ENCODE measurements around the gene CIBAR2.
"Not testable (repeated sequence)": the region's sequence is repeated elsewhere in the genome, so short reads cannot be mapped to it uniquely, and the experiment has no call there.

The CIBAR2 gene

DNA sequence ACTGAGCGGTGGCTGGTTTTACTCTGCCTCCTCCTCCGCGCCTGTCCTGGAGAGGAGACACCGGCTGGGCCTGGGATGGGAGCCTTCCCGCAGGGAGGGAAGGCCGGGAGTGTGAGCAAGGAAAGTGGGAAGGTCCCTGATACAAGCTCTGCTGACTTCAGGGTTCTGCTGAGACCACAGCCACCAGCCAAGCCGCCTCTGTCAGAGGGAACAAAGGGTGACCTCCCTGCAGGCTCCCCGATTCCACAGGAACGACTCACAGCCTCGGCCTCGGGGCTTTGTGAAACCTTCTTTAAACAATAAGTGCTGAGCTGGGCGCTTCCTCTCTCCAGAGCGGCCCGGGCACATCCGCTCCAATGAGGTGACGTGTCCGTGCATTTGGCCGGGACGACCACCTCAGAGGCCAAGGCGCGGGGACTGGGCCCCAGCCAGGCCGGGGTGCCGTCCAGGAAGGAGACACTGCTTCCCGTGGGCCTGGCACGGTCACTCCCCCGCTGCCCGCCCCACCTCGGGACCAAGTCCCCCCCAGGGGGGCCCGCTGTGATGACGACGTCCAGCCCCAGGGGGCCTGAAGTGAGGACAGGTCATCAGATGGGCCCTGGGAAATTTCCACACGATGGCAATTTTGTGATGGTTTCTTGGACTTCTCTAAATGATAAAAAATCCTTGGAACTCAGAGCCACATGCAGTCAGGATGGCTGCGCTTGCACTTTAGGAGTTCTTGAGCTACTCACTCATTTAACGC lies 11.8 kb upstream of the CIBAR2 start:
- H3K9ac ChIP-seq (ENCODE audit: low read depth, low read length), result no peak overlapping the region
- peaks cover 4% of the 10 kb centered on the region for H3K4me1 ChIP-seq (ENCODE audit: control insufficient read depth, insufficient read depth, low read length)
- H3K27me3 ChIP-seq (ENCODE audit: control insufficient read depth, insufficient read depth, low read length), result peaks cover 4% of the 10 kb centered on the region
- no peaks in the 10 kb centered on the region for H3K9me3 ChIP-seq (ENCODE audit: control insufficient read depth, insufficient read depth, low read length)
- H3K4me3 ChIP-seq (ENCODE audit: low read depth, low read length), result no peak overlapping the region
- no peaks in the 10 kb centered on the region for H3K36me3 ChIP-seq (ENCODE audit: control insufficient read depth, insufficient read depth, low read length)

DNA sequence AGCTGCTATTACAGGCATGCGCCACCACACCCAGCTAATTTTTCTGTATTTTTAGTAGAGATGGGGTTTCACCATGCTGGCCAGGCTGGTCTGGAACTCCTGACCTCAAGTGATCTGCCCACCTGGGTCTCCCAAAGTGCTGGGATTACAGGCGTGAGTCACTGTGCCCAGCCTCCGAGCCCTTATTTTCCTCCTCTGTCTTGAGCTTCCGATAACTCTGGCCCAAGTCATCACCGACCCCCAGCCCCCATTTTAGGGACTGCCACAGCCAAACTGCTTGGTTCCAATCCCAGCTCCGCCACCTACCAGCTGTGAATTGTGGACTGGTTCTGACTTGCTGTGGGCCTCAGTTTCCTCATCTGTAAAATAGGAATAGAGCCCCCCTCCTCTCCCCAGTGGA lies 11.2 kb upstream of the CIBAR2 start:
- H3K9me3 ChIP-seq (ENCODE audit: control insufficient read depth, insufficient read depth, low read length); H3K4me1 ChIP-seq (ENCODE audit: control insufficient read depth, insufficient read depth, low read length); H3K27me3 ChIP-seq (ENCODE audit: control insufficient read depth, insufficient read depth, low read length); H3K4me3 ChIP-seq (ENCODE audit: low read depth, low read length); H3K9ac ChIP-seq (ENCODE audit: low read depth, low read length); H3K36me3 ChIP-seq (ENCODE audit: control insufficient read depth, insufficient read depth, low read length): not testable (repeated sequence)

DNA sequence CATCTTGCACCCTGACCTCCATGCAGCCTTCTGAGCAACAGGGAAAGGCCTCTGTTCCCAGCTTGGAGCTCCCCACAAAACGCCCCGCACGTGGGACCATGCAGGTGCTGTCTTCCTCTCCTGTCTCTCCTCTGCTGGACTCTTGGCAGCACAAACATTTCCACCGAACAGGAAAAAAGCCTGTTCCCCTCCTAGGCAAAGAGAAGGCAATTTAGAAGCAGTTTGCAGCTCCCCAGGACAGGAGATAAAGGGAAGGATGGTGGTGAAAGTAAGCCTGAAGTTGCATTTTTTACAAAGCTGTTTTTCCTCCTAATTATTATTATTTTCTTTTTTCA lies 7.7 kb upstream of the CIBAR2 start:
- H3K4me3 ChIP-seq (ENCODE audit: low read depth, low read length), result no peak overlapping the region
- H3K9me3 ChIP-seq (ENCODE audit: control insufficient read depth, insufficient read depth, low read length), result no peaks in the 10 kb centered on the region
- H3K36me3 ChIP-seq (ENCODE audit: control insufficient read depth, insufficient read depth, low read length), result no peaks in the 10 kb centered on the region
- H3K9ac ChIP-seq (ENCODE audit: low read depth, low read length), result no peak overlapping the region
- no peaks in the 10 kb centered on the region for H3K4me1 ChIP-seq (ENCODE audit: control insufficient read depth, insufficient read depth, low read length)
- no peaks in the 10 kb centered on the region for H3K27me3 ChIP-seq (ENCODE audit: control insufficient read depth, insufficient read depth, low read length)

DNA sequence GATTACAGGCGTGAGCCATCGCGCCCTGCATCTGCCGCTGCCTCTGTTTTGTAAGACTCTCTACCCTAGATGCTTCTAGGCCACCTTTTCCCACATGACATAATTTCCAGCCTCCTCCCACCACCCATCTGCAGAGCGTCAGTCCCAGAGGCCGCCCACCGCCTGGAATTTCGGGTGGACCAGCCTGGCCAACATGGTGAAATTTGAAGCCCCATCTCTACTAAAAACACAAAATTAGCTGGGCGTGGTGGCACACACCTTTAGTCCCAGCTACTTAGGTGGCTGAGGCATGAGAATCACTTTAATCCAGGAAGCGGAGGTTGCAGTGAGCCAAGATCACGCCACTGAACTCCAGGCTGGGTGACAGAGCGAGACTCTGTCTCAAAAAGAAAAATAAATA lies 5.1 kb upstream of the CIBAR2 start:
- Histone ChIP-seq H3K9ac (ENCODE audit: low read depth, low read length) (no peak overlapping the region), H3K36me3 (ENCODE audit: control insufficient read depth, insufficient read depth, low read length) (no peaks in the 10 kb centered on the region), H3K27me3 (ENCODE audit: control insufficient read depth, insufficient read depth, low read length) (no peaks in the 10 kb centered on the region), H3K4me3 (ENCODE audit: low read depth, low read length) (no peak overlapping the region), H3K9me3 (ENCODE audit: control insufficient read depth, insufficient read depth, low read length) (no peaks in the 10 kb centered on the region), H3K4me1 (ENCODE audit: control insufficient read depth, insufficient read depth, low read length) (no peaks in the 10 kb centered on the region)

DNA sequence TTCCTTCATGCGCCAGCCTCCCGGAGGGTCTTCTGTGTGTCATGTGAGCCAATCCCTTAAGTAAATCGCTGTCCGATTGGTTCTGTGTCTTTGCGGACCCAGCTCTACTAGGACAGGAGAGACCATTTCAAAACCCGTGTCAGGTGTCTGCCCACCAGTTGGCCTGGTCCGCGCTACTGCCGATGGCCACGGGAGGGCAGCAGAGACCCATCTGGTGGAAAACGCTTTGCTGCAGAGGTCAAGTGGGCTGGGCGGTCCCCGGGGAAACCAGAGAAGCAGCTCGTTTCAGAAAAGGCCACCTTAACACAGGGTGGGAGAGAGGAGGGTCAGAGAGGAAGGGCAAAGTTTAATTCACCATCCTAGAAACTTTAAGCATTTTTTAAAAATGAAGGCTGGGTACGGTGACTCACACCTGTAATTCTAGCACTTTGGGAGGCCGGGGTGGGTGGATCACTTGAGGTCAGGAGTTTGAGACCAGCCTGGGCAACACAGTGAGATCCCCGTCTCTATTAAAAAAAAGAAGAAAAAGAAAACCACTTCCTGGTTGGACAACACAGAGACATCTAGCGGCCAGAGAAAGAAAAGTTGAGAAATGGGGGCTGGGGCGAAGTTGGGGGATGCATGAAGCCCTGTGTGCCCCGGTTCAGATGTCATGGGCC lies 2.8 kb upstream of the CIBAR2 start:
- no peaks in the 10 kb centered on the region for H3K36me3 ChIP-seq (ENCODE audit: control insufficient read depth, insufficient read depth, low read length)
- no peak overlapping the region for H3K4me3 ChIP-seq (ENCODE audit: low read depth, low read length)
- H3K9ac ChIP-seq (ENCODE audit: low read depth, low read length), result no peak overlapping the region
- no peaks in the 10 kb centered on the region for H3K9me3 ChIP-seq (ENCODE audit: control insufficient read depth, insufficient read depth, low read length)
- no peaks in the 10 kb centered on the region for H3K4me1 ChIP-seq (ENCODE audit: control insufficient read depth, insufficient read depth, low read length)
- H3K27me3 ChIP-seq (ENCODE audit: control insufficient read depth, insufficient read depth, low read length), result no peaks in the 10 kb centered on the region

DNA sequence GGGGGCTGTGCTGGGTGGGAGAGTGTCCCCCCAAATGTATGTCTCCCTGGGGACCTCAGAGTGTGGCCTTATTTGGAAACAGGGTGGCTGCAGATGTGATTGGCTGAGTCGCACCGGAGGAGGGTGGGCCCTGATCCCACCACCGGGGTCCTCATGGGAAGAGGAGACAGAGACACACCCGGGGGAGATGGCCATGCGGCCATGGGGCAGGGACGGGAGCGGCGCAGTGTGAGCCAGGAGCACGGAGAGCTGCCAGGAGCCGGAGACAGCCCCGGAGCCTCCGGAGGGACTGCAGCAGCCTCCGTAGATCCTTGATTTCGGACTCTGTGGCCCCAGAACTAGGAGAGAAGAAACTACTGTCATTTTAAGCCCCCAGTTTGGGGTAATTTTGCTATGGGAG lies 1.6 kb upstream of the CIBAR2 start:
- H3K36me3 ChIP-seq (ENCODE audit: control insufficient read depth, insufficient read depth, low read length), result no peaks in the 10 kb centered on the region
- no peaks in the 10 kb centered on the region for H3K4me1 ChIP-seq (ENCODE audit: control insufficient read depth, insufficient read depth, low read length)
- H3K27me3 ChIP-seq (ENCODE audit: control insufficient read depth, insufficient read depth, low read length), result no peaks in the 10 kb centered on the region
- no peak overlapping the region for H3K4me3 ChIP-seq (ENCODE audit: low read depth, low read length)
- H3K9me3 ChIP-seq (ENCODE audit: control insufficient read depth, insufficient read depth, low read length), result no peaks in the 10 kb centered on the region
- H3K9ac ChIP-seq (ENCODE audit: low read depth, low read length), result no peak overlapping the region

DNA sequence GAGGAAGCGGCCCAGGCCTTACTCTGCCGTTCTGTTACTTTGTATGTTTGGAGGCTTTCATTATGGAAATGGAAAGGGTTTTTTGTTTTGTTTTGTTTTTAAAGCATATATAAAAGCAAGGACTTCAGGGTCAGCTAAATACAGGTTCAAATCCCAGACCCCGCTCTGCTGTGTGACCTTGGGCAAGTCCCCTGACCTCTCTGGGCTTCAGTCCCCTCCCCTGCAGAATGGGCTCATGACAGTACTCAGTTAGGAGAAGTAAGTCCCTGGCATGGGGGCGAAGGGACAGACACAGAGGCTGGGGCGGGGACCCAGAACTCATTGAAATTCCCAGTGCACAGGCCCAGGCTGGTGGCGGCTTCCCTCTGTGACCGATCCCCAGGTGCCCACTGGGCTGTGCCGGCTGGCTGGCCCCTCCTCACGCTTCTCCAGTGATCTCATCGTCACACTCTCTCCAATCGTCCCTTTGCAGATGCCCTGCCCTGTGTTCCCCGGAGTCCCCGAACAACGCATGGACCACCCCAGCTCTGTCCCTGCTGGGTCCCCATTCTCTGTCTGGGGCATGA lies 979 bp upstream of the CIBAR2 start:
- Histone ChIP-seq H3K36me3 (ENCODE audit: control insufficient read depth, insufficient read depth, low read length) (no peaks in the 10 kb centered on the region), H3K4me3 (ENCODE audit: low read depth, low read length) (no peak overlapping the region), H3K4me1 (ENCODE audit: control insufficient read depth, insufficient read depth, low read length) (no peaks in the 10 kb centered on the region), H3K9ac (ENCODE audit: low read depth, low read length) (no peak overlapping the region), H3K27me3 (ENCODE audit: control insufficient read depth, insufficient read depth, low read length) (no peaks in the 10 kb centered on the region), H3K9me3 (ENCODE audit: control insufficient read depth, insufficient read depth, low read length) (no peaks in the 10 kb centered on the region)

DNA sequence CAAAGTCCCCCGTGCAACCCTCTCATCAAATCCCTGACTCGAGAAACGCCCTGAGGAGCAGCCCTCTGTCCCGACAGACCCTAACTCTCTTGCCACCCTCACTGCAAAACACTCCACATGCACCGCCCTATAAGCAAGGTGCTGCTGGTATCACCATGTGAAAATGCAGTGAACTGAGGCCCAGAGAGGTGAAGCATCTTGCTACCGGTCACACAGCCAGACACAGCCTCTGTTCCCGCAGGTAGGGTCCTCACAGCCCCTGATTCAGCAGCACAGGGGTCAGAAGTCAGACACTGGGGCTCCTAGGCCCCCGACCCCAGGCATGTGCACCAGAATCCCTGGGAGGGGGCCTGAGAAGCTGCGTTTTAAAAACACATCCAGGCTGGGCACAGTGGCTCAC lies 1.1 kb downstream of the CIBAR2 start:
- Histone ChIP-seq H3K36me3 (ENCODE audit: control insufficient read depth, insufficient read depth, low read length) (no peaks in the 10 kb centered on the region), H3K27me3 (ENCODE audit: control insufficient read depth, insufficient read depth, low read length) (no peaks in the 10 kb centered on the region), H3K9ac (ENCODE audit: low read depth, low read length) (no peak overlapping the region), H3K9me3 (ENCODE audit: control insufficient read depth, insufficient read depth, low read length) (no peaks in the 10 kb centered on the region), H3K4me1 (ENCODE audit: control insufficient read depth, insufficient read depth, low read length) (no peaks in the 10 kb centered on the region), H3K4me3 (ENCODE audit: low read depth, low read length) (no peak overlapping the region)

DNA sequence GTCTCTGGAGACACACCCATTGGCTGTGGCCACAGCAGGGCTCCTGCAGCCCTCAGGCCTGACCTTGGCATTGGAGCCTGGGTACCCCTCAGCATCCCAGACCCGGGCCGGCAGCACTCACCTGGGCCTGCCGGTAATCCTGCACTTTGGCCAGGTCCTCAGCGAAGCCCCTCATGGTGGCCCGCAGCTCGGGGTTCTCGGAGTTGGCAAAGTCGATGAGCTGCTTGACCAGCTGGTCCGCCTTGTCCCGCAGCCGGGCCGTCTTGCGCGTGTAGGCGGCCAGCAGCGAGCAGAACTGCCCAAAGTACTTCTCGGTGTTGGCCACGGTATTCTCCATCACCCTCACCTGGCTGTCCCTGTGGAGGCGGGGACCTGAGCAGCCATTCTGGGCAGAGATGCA lies 2.2 kb downstream of the CIBAR2 start:
- H3K9ac ChIP-seq (ENCODE audit: low read depth, low read length), result no peak overlapping the region
- no peaks in the 10 kb centered on the region for H3K27me3 ChIP-seq (ENCODE audit: control insufficient read depth, insufficient read depth, low read length)
- no peaks in the 10 kb centered on the region for H3K36me3 ChIP-seq (ENCODE audit: control insufficient read depth, insufficient read depth, low read length)
- H3K4me3 ChIP-seq (ENCODE audit: low read depth, low read length), result no peak overlapping the region
- H3K9me3 ChIP-seq (ENCODE audit: control insufficient read depth, insufficient read depth, low read length), result no peaks in the 10 kb centered on the region
- no peaks in the 10 kb centered on the region for H3K4me1 ChIP-seq (ENCODE audit: control insufficient read depth, insufficient read depth, low read length)

DNA sequence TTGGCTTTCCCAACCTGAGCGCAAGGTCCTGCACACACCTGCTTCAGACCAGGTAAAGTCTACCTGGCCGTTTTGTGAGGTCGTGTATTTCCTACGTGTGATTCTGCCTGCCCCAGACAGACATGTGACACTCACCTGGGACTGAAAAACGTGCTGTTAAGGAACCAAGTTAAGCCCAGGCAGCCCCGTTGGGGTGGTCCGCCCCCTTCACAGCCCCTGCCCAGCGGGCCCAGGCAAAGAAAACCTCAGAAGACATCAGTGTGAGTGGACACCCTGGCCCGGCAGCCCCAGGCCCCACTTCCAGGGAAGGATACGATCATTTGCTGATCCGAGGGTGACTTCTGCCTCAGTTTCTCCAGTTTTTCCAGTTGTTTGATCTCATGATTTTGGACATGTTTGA lies 4.7 kb downstream of the CIBAR2 start:
- H3K9ac ChIP-seq (ENCODE audit: low read depth, low read length), result no peak overlapping the region
- no peak overlapping the region for H3K4me3 ChIP-seq (ENCODE audit: low read depth, low read length)
- no peaks in the 10 kb centered on the region for H3K36me3 ChIP-seq (ENCODE audit: control insufficient read depth, insufficient read depth, low read length)
- H3K27me3 ChIP-seq (ENCODE audit: control insufficient read depth, insufficient read depth, low read length), result no peaks in the 10 kb centered on the region
- H3K9me3 ChIP-seq (ENCODE audit: control insufficient read depth, insufficient read depth, low read length), result no peaks in the 10 kb centered on the region
- no peaks in the 10 kb centered on the region for H3K4me1 ChIP-seq (ENCODE audit: control insufficient read depth, insufficient read depth, low read length)

DNA sequence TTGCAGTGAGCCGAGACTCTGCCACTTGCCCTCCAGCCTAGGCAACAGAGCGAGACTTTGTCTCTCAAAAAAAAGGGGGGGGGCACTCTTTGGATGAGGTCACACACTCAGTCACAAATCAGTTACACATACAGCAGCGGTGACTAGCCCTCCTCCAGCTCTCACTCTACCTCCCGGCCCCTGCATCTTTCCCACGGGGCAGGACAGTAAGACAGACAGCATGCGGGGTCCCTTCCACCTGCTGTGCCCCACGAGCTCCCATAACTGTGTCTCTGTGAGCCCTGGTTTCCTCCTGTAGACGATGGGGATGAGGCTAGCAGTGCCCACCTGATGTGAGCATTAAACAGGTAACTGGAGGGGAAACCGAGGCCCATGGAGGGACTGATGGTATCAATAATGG lies 5.2 kb downstream of the CIBAR2 start:
- H3K27me3 ChIP-seq (ENCODE audit: control insufficient read depth, insufficient read depth, low read length), result no peaks in the 10 kb centered on the region
- H3K36me3 ChIP-seq (ENCODE audit: control insufficient read depth, insufficient read depth, low read length), result no peaks in the 10 kb centered on the region
- no peaks in the 10 kb centered on the region for H3K9me3 ChIP-seq (ENCODE audit: control insufficient read depth, insufficient read depth, low read length)
- H3K4me3 ChIP-seq (ENCODE audit: low read depth, low read length), result no peak overlapping the region
- H3K9ac ChIP-seq (ENCODE audit: low read depth, low read length), result no peak overlapping the region
- no peaks in the 10 kb centered on the region for H3K4me1 ChIP-seq (ENCODE audit: control insufficient read depth, insufficient read depth, low read length)

DNA sequence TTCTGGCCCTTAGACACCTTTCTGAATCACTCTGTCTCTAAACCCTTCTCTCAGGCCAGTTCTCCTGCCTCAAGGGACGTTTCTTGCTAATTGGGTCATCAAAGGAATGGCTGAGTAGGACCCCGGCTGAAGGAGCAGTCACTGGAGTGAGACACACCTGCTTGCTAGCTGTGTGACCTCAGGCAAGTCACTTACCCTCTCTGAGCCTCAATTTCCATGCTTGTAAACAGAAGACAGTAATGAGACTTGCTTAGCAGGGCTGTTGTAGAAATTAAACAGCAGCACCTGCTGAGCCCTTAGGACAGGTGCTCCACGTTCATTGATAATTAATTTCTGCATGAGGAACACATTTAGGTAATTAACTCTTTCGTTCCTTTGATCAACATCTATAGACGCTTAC lies 6.8 kb downstream of the CIBAR2 start:
- H3K4me3 ChIP-seq (ENCODE audit: low read depth, low read length), result no peak overlapping the region
- no peaks in the 10 kb centered on the region for H3K4me1 ChIP-seq (ENCODE audit: control insufficient read depth, insufficient read depth, low read length)
- H3K9ac ChIP-seq (ENCODE audit: low read depth, low read length), result no peak overlapping the region
- H3K9me3 ChIP-seq (ENCODE audit: control insufficient read depth, insufficient read depth, low read length), result no peaks in the 10 kb centered on the region
- H3K27me3 ChIP-seq (ENCODE audit: control insufficient read depth, insufficient read depth, low read length), result no peaks in the 10 kb centered on the region
- no peaks in the 10 kb centered on the region for H3K36me3 ChIP-seq (ENCODE audit: control insufficient read depth, insufficient read depth, low read length)
